Ectodermal cell (in vitro differentiated cells): ENCODE data around the gene PRDM8.

Experiments used
- H3K27ac ChIP-seq: 2 replicates; pipeline ENCODE4 v1.7.0; 2013; ENCODE audit warnings: mild to moderate bottlenecking, low read depth, low read length; ENCODE audit not compliant: insufficient read depth, poor library complexity, severe bottlenecking
- H3K27me3 ChIP-seq: 2 replicates; pipeline ENCODE4 v1.7.0; 2013; ENCODE audit warnings: mild to moderate bottlenecking, low read length; ENCODE audit not compliant: insufficient read depth, control insufficient read depth, poor library complexity, severe bottlenecking
- H3K36me3 ChIP-seq: one replicate; pipeline ENCODE4 v1.7.0; 2013; ENCODE audit warnings: low read length; ENCODE audit not compliant: control insufficient read depth, insufficient read depth
- H3K4me1 ChIP-seq: one replicate; pipeline ENCODE4 v1.7.0; 2013; ENCODE audit warnings: low read length; ENCODE audit not compliant: control insufficient read depth, insufficient read depth
- H3K4me3 ChIP-seq: 2 replicates; pipeline ENCODE4 v1.7.0; 2013; ENCODE audit warnings: low read depth, low read length, control low read depth; ENCODE audit not compliant: insufficient read depth
- H3K9me3 ChIP-seq: 2 replicates; pipeline ENCODE4 v1.7.0; 2013; ENCODE audit warnings: mild to moderate bottlenecking, low read length, moderate library complexity; ENCODE audit not compliant: control insufficient read depth
- WGBS, 2 experiments: methylation state at CpG; one replicate each; pipeline ENCODE4 v1.1.7; 2013; ENCODE audit warnings: missing lambda C conversion rate in 2 of 2; 5-methylcytosine and 5-hydroxymethylcytosine counted together

Gene PRDM8

DNA sequence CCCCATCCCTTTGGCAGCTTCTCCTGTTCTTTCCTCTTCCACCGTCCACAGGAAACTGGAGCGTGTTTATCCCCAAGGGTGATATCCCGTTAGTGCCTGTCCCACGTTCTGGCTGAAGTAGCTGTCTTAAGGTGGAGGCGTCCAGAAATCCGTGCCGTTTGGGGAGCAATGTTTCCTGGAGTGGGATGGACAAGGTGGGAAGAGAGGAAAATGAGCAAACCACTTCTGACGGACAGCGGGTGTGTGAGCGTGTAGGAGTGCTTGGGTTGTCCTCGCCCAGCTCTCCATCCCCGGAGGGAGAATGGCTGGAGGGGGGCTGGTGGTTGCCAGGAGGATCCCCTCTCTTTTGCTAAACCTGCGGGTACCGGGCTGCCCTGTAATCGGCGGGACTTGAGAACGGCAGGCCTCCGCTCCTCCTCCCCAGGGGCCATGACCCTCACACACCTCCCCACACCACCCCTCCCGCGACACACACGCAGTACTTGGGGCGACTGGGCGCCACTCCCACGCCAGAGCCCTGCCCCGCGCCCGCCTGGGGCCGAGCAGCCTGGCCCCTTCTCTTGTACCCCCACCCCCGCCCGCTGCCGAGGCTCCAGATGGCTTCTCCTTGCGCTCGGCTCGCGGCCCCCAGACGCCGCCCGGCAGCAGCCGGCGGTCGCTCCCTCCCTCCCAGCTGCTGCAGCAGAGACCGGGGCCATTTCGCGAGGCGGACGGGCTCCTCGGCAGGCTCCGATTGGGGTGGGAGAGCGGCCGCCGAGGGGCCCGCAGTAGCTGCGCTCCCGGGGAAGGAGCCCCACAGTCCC lies 13.9 kb upstream of the PRDM8 start:
- Histone ChIP-seq H3K27ac (no peak overlapping the region), H3K27me3 (peaks cover 79% of the 10 kb centered on the region), H3K9me3 (no peaks in the 10 kb centered on the region), H3K4me3 (peak overlapping the region; percentile 42), H3K4me1 (peaks cover 11% of the 10 kb centered on the region), H3K36me3 (no peaks in the 10 kb centered on the region)
- WGBS, 2 experiments = 1% methylated on average over 54 of the region's 54 CpGs

DNA sequence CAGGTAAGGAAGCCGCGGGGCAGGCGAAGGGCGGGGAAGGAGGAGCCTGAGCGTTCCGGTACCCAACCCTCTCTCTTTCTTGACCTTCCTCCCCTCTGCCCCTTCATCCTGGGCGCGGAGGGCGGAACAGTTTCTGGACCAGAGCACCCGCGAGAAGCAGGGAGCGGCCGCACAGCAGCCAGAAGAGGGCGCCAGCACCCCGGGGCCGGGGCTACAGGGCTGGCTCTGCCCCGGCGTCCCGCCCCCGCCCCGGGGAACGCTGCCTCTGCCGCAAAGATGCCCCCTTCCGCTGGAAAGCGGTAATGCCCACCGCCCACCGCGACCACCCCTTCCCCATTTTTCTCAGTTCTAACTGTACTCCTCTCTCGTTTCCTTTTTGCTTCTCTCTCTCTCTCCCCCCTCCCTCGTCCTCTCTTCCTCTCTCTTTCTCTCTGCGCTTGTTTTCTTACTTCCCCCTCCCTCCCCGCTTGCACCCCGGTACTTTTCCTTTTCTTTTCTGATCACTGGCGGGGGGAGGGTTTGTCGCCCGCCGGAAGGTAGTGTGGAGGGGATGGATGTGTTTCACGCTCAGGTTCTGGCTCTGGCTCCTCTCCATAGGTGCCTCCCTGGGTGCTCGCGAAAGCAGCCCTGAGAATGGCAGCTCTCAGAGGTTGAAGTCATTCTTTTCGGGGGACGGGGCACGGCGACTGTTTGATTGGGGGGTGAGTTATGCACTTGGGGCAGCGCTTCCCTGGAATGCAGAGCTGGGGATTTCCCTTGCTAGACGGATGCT lies 13.1 kb upstream of the PRDM8 start:
- WGBS, 2 experiments = 1% methylated on average over 44 to 46 of the region's 46 CpGs
- no peaks in the 10 kb centered on the region for H3K36me3 ChIP-seq
- H3K27ac ChIP-seq = no peak overlapping the region
- H3K4me3 ChIP-seq = peak overlapping the region; percentile 42
- H3K27me3 ChIP-seq = peaks cover 87% of the 10 kb centered on the region
- H3K4me1 ChIP-seq = peaks cover 13% of the 10 kb centered on the region
- no peaks in the 10 kb centered on the region for H3K9me3 ChIP-seq

DNA sequence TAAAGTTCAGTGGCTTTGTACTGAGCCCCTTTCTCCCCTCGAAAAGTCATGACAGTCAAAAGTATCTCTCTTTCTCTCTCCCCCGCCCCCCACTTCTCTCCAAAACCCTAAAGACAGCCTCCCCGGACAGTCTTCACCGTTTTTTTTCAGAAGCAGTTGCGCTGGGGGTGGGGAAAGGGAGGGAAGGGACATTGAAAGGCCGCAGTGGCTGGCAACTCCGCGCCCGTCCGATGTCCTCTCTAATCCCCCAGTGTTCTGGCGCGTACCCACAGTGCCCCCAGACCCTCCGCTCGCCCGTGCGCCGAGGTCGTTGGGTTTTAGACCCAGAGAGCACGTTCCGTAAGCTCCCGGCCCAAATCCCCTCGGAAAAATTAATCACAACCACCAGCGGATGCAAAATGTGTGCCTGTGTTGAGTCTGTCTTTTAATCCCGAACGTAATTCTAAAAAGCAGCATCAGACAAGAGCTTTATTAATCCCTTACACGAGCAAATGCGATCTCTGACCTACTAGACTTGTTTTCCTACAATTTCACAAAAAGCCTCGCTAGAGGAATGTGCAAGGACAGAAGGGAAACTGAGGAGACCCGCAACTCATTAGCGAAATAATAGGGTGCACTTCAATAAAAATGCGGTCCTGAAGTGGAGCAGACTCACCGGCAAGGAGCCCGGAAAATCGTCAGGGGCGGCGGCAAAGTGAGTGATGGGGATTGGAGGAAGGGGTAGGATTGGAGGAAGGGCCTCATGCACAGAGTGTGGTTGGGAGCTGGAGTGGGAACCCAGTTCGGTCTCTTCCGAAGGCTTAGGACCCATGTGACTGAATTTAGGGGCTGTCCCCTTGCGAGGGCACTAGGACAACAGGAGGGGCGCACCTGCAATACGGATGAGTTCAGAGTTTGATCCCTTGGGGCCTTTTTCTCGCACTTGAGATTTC lies 12.2 kb upstream of the PRDM8 start:
- no peak overlapping the region for H3K27ac ChIP-seq
- H3K27me3 ChIP-seq = peaks cover 96% of the 10 kb centered on the region
- H3K9me3 ChIP-seq = no peaks in the 10 kb centered on the region
- H3K4me3 ChIP-seq = peak overlapping the region; percentile 42
- WGBS, 2 experiments = 2% methylated on average over 42 of the region's 42 CpGs
- no peaks in the 10 kb centered on the region for H3K36me3 ChIP-seq
- peaks cover 21% of the 10 kb centered on the region for H3K4me1 ChIP-seq

DNA sequence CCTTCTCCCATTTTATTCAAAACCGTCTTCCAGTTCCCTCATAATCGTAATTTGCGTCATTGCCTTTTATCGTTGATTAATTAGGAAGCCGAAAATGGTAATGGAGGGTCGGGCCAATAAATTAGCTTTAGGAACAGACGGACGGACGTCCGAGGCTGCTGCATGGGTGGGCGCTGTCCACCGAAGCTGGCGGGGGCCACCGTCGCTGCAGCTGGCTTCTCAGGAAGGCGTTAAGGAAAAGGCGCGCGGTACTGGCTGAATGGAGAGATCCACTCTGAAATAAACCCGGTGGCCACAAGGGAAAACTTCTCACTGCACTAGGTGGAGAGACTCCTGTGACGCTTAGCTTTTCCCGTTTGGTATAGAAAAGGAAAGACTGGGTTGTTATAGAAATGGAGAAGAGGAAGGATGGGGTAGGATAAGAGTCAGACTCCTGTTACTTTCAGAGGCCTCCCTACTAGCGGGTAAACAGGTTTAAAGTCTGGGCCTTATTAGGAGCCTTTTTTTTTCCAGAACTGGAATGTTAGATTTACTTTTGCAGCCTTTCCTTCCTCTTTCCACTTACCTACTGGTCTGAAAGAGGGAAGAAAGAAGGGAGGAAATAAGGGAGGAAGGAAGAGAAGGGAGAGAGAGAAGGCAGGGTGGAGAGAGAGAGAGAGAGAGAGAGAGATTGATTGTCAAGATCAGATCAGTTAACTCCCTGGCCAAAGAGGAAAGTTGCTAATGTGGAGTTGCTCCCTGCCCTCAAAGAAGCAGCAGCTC lies 11.3 kb upstream of the PRDM8 start:
- Histone ChIP-seq H3K36me3 (no peaks in the 10 kb centered on the region), H3K27me3 (peaks cover 100% of the 10 kb centered on the region), H3K4me1 (peaks cover 25% of the 10 kb centered on the region), H3K4me3 (no peak overlapping the region), H3K27ac (no peak overlapping the region), H3K9me3 (no peaks in the 10 kb centered on the region)
- 5 to 7% methylated on average over 23 of the region's 23 CpGs for WGBS, 2 experiments

DNA sequence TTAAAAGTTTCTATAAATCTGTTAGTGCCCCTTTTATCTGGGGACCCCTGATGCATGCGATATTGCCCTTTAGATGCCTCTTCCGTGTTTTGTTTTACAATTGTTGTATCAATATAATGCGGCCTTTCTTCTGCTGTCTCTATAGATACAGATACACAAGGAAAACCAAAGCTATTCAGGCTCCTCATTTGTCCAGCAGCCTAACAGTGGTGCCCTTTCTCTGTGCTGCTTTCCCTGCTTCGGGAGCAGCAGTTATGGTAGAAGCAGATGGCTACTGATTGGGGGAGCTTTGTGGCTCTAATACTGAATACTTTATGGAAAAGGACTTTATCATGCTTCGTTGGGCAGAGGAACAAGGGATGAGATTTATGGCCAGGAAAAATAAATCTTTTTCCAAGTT lies 10.6 kb upstream of the PRDM8 start:
- H3K9me3 ChIP-seq = no peaks in the 10 kb centered on the region
- no peak overlapping the region for H3K27ac ChIP-seq
- H3K36me3 ChIP-seq = no peaks in the 10 kb centered on the region
- H3K27me3 ChIP-seq = peaks cover 100% of the 10 kb centered on the region
- no peak overlapping the region for H3K4me3 ChIP-seq
- WGBS, 2 experiments = 22 to 29% methylated on average over 4 to 5 of the region's 5 CpGs
- peaks cover 25% of the 10 kb centered on the region for H3K4me1 ChIP-seq

DNA sequence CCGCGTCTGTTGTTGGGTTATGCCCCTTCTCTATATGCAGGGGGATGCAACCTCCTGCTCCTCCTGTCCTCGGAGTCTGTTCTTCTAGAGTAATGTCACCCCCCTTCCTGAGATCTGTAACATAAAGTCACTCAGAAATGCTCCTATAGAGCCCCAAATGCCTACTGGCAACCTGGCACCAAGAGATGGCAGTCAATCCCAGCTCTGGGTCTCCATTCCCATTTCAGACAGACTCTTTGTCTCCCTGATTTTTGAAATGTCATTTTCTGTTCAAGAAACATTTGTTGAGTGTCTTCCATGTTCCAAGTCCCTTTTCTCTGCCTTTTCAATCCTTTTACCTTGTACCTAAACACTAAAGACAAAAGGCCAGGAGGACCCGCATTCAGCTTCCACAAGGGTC lies 9.6 kb upstream of the PRDM8 start:
- no peaks in the 10 kb centered on the region for H3K36me3 ChIP-seq
- no peak overlapping the region for H3K4me3 ChIP-seq
- H3K4me1 ChIP-seq = peaks cover 25% of the 10 kb centered on the region
- 37 to 46% methylated on average over 4 of the region's 4 CpGs for WGBS, 2 experiments
- peaks cover 100% of the 10 kb centered on the region for H3K27me3 ChIP-seq
- H3K9me3 ChIP-seq = no peaks in the 10 kb centered on the region
- no peak overlapping the region for H3K27ac ChIP-seq

DNA sequence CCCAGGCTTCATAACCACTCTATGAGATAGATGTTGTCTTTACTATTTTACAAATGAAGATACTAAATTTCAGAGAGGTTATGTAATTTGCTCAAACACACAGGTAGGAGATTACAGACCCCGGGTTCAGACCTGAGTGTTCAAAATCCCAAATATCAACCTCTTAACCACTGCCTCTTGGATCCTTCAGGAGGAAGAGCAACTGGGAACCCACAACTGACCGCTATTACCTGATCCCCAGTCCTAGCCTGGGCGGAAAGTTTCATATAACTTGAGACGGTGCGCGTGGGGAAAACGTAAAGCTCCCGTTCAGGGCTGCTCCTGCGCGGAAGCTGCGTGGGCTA lies 8.9 kb upstream of the PRDM8 start:
- H3K4me3 ChIP-seq = no peak overlapping the region
- WGBS, 2 experiments = 13 to 15% methylated on average over 11 of the region's 11 CpGs
- no peak overlapping the region for H3K27ac ChIP-seq
- H3K36me3 ChIP-seq = no peaks in the 10 kb centered on the region
- H3K27me3 ChIP-seq = peaks cover 100% of the 10 kb centered on the region
- no peaks in the 10 kb centered on the region for H3K9me3 ChIP-seq
- H3K4me1 ChIP-seq = peaks cover 29% of the 10 kb centered on the region

DNA sequence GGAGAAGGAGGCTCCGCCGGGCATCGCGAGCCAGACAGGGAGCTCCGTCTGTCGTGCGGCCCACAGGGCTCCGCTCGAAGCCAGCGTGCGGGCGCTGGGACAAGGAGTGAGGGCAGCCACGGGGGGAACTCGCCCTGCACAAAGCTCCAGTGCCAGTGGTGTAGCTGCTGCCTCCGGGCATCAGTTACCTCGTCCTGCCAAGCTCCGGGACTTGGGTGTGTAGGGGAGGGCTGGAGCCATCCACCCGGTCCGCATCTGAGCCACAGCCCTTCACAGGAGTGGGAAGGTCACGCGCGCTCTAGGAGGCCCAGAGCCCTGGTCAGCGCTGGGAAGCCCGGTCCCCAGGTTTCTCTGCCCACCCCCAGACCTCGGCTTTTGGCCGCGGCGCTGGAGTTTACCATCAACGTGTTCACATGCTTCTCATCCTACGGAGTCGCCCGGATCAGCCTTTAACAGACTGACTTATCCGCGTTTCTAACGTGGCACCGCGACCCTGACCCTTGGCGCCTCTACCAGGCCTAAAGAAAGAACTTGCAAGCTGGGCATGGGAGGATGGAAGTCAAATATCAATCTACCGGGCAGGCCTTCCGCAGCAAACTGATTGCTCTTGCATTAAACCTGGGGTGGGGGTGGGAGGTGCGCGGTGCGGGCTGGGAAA lies 8.4 kb upstream of the PRDM8 start:
- WGBS, 2 experiments = 6 to 7% methylated on average over 43 of the region's 43 CpGs
- Histone ChIP-seq H3K27me3 (peaks cover 100% of the 10 kb centered on the region), H3K27ac (no peak overlapping the region), H3K4me1 (peaks cover 33% of the 10 kb centered on the region), H3K4me3 (no peak overlapping the region), H3K36me3 (no peaks in the 10 kb centered on the region), H3K9me3 (no peaks in the 10 kb centered on the region)

DNA sequence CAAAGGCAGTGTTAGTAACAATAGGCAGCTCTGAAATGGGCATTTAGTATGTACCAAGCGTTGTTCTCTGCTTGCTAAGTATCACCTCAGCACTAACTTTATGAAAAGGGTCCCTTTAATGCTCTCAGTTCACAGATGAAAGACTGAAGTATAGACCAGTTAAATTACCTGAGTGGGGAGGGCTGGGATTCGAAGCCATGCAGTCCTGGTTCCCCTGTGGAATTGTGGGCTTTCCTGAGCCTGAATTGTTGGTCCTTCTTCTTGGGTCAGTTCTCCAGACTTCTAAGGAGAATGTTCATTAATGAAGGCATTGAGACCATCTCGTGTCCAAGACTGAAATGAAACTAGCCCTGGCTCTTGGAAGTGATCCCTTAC lies 7.7 kb upstream of the PRDM8 start:
- Histone ChIP-seq H3K4me3 (no peak overlapping the region), H3K4me1 (peaks cover 31% of the 10 kb centered on the region), H3K27ac (no peak overlapping the region), H3K27me3 (peaks cover 100% of the 10 kb centered on the region), H3K9me3 (no peaks in the 10 kb centered on the region), H3K36me3 (no peaks in the 10 kb centered on the region)
- WGBS, 2 experiments = 15 to 16% methylated on average over 3 of the region's 3 CpGs
